ENCODE results near the gene CTBP1.

DNA sequence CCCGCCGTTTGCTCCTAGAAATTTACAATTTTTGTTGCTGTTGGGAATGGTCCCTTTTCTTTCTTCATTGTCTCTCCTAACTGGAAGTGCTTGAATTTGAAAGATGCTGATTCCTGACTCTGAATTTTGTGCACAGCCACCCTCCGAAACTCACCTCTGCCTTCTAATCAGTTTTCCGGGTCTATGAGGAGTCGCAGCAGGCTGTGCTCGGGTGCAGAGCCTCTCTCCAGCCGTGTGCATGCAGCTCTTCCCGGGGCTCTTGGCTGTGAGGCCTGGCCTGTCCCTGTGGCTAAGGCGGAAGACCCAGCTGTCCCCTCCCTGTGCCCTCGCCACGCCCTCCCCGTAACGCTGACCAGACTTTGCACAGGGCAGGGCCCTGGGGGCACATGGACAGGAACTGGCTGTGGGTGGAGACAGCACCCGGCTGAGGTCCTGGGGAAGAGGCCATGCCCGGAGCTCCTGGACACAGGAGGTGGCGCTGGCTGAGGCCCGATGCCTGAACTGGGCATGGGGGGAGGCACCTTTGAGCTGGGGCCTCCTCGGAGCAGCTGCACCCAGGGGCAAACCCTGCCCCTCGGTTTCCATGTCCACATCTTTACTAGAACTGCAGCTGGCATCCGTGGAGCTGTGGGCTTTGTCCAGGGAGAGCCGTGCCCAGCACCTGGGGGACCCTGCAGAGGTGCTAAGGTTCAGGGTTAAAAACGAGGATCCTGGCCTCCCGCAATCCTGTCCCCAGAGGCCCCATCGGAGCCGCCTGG lies 43.9 kb downstream of the CTBP1 start:
- TF ChIP-seq, protein P1, sequence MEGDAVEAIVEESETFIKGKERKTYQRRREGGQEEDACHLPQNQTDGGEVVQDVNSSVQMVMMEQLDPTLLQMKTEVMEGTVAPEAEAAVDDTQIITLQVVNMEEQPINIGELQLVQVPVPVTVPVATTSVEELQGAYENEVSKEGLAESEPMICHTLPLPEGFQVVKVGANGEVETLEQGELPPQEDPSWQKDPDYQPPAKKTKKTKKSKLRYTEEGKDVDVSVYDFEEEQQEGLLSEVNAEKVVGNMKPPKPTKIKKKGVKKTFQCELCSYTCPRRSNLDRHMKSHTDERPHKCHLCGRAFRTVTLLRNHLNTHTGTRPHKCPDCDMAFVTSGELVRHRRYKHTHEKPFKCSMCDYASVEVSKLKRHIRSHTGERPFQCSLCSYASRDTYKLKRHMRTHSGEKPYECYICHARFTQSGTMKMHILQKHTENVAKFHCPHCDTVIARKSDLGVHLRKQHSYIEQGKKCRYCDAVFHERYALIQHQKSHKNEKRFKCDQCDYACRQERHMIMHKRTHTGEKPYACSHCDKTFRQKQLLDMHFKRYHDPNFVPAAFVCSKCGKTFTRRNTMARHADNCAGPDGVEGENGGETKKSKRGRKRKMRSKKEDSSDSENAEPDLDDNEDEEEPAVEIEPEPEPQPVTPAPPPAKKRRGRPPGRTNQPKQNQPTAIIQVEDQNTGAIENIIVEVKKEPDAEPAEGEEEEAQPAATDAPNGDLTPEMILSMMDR (IDR thresholded peaks at IDR 0.05): no peak
- no peak for TF ChIP-seq EZH2 (IDR thresholded peaks at IDR 0.05; ENCODE audit: borderline replicate concordance, insufficient read depth, low read depth, low read length, poor library complexity, severe bottlenecking)
